HepG2 (cell line): ENCODE data around the gene KIF22. TPM values are rescaled to one million over a fixed set of nuclear protein-coding genes. Genes with fewer than 3 reads are reported as not detected.

Experiments used
- CBX2 ChIP-seq, 2 experiments: fragments of 200-600 bp in 1 of 2; sonication (generic); formaldehyde crosslinking in 1 of 2; IDR thresholded peaks; 2 replicates each; pipeline versions ENCODE4 v1.7.0 to v1.8.1; 2018 to 2022; ENCODE audit warnings: low read depth in 2 of 2, low read length in 1 of 2, mild to moderate bottlenecking in 1 of 2, missing genetic modification reagents in 1 of 2
- CBX5 ChIP-seq: sonication (generic); formaldehyde crosslinking; IDR thresholded peaks from 2 replicates; pipeline ENCODE4 v1.4.0; 2020; ENCODE audit warnings: missing genetic modification reagents, borderline replicate concordance
- CCDC6 ChIP-seq: sonication (generic); formaldehyde crosslinking; IDR thresholded peaks from 2 replicates; pipeline ENCODE4 v1.8.1; 2022; ENCODE audit warnings: mild to moderate bottlenecking, missing genetic modification reagents, moderate library complexity
- DPF2 ChIP-seq: sonication (generic); formaldehyde crosslinking; IDR thresholded peaks from 2 replicates; pipeline ENCODE4 v1.4.0; 2020; ENCODE audit warnings: mild to moderate bottlenecking, low read depth, missing genetic modification reagents, borderline replicate concordance
- DZIP1 ChIP-seq: sonication (generic); formaldehyde crosslinking; IDR thresholded peaks from 2 replicates; pipeline ENCODE4 v1.5.0; 2020; ENCODE audit warnings: mild to moderate bottlenecking, missing genetic modification reagents
- ESRRA ChIP-seq: sonication (generic); formaldehyde crosslinking; IDR thresholded peaks from 2 replicates; pipeline ENCODE4 v1.5.1; 2020; ENCODE audit warnings: mild to moderate bottlenecking, low read depth, missing genetic modification reagents
- GATAD1 ChIP-seq: IDR thresholded peaks from 2 replicates; pipeline ENCODE4 v1.6.1; 2016; ENCODE audit warnings: missing genetic modification reagents, missing compliant biosample characterization
- HNF4A ChIP-seq: sonication (generic); formaldehyde crosslinking; IDR thresholded peaks from 2 replicates; pipeline ENCODE4 v1.4.0; 2020; ENCODE audit warnings: missing genetic modification reagents
- HNF4G ChIP-seq, 2 experiments: sonication (generic) in 1 of 2; formaldehyde crosslinking in 1 of 2; IDR thresholded peaks; 2 replicates each; pipeline versions ENCODE4 v1.4.0 to v1.6.1; 2011 to 2020; ENCODE audit warnings: borderline replicate concordance in 2 of 2, low read depth in 2 of 2, mild to moderate bottlenecking in 2 of 2, low read length in 1 of 2, missing genetic modification reagents in 1 of 2, moderate library complexity in 1 of 2
- MAF1 ChIP-seq: sonication (generic); formaldehyde crosslinking; IDR thresholded peaks from 2 replicates; pipeline ENCODE4 v1.5.0; 2020; ENCODE audit warnings: missing genetic modification reagents, borderline replicate concordance
- MAFF ChIP-seq: IDR thresholded peaks from 2 replicates; pipeline ENCODE4 v1.6.1; 2011; ENCODE audit warnings: low read depth, low read length, improper control_type of control experiment
- MYPOP ChIP-seq: sonication (generic); formaldehyde crosslinking; IDR thresholded peaks from 2 replicates; pipeline ENCODE4 v1.8.1; 2023; ENCODE audit warnings: mild to moderate bottlenecking, moderate library complexity, missing genetic modification reagents
- NR0B2 ChIP-seq: sonication (generic); formaldehyde crosslinking; IDR thresholded peaks from 2 replicates; pipeline ENCODE4 v1.4.0; 2020; ENCODE audit warnings: mild to moderate bottlenecking, missing genetic modification reagents
- SRSF4 ChIP-seq: fragments of 200-400 bp; formaldehyde crosslinking; IDR thresholded peaks from one replicate; pipeline ENCODE4 v1.6.1; 2018; ENCODE audit warnings: mild to moderate bottlenecking, low read depth, low read length, moderate library complexity; ENCODE audit not compliant: poor library complexity, severe bottlenecking
- TEF ChIP-seq: sonication (generic); formaldehyde crosslinking; IDR thresholded peaks from 2 replicates; pipeline ENCODE4 v1.5.0; 2020; ENCODE audit warnings: missing genetic modification reagents
- THYN1 ChIP-seq: sonication (generic); formaldehyde crosslinking; IDR thresholded peaks from 2 replicates; pipeline ENCODE4 v1.8.1; 2023; ENCODE audit warnings: low read depth, mild to moderate bottlenecking, moderate library complexity, missing genetic modification reagents, borderline replicate concordance
- ZBTB21 ChIP-seq: sonication (generic); formaldehyde crosslinking; IDR thresholded peaks from 2 replicates; pipeline ENCODE4 v1.4.0; 2020; ENCODE audit warnings: missing genetic modification reagents
- ZKSCAN8 ChIP-seq: IDR thresholded peaks from 2 replicates; pipeline ENCODE4 v1.6.1; 2016; ENCODE audit warnings: borderline replicate concordance, missing genetic modification reagents, missing compliant biosample characterization
- ZNF337 ChIP-seq: sonication (generic); formaldehyde crosslinking; IDR thresholded peaks from 2 replicates; pipeline ENCODE4 v1.5.1; 2020; ENCODE audit warnings: missing genetic modification reagents, low read depth, mild to moderate bottlenecking, borderline replicate concordance
- ZNF496 ChIP-seq: sonication (generic); formaldehyde crosslinking; IDR thresholded peaks from 2 replicates; pipeline ENCODE4 v1.8.1; 2023; ENCODE audit warnings: mild to moderate bottlenecking, moderate library complexity, missing genetic modification reagents; ENCODE audit not compliant: insufficient replicate concordance
- ZNF547 ChIP-seq: sonication (generic); formaldehyde crosslinking; IDR thresholded peaks from 2 replicates; pipeline ENCODE4 v1.5.1; 2020; ENCODE audit warnings: mild to moderate bottlenecking, missing genetic modification reagents
- ZSCAN20 ChIP-seq: sonication (generic); formaldehyde crosslinking; IDR thresholded peaks from 2 replicates; pipeline ENCODE4 v1.4.0; 2020; ENCODE audit warnings: missing genetic modification reagents, mild to moderate bottlenecking, borderline replicate concordance
- polyA plus RNA-seq, 8 experiments: library from polyadenylated mRNA; depleted of rRNA in 3 of 8; stranded (reverse) in 7 of 8; unstranded in 1 of 8; fragments of >200 nt; fragmentation: Illumina TruSeq in 4 of 8; extraction: Trizol in 4 of 8; gene quantifications; 2 replicates each; pipeline versions ENCODE4 v1.2.1 to v1.2.3, GENCODE V29; 2011 to 2016; ENCODE audit warnings: low read depth in 4 of 8, missing spikeins in 1 of 8, mixed read lengths in 1 of 8; ENCODE audit not compliant: insufficient read depth in 1 of 8
- total RNA-seq, 5 experiments: library from RNA; depleted of rRNA; stranded (reverse); fragments of >200 nt; fragmentation: Illumina TruSeq; extraction: Trizol; gene quantifications; 2 replicates each; pipeline ENCODE4 v1.2.3, GENCODE V29; 2016; ENCODE audit warnings: low read depth in 1 of 5

Gene KIF22
- total and polyA plus RNA-seq, 2 of the 13 experiments (the other 11 are each of a cell fraction or from before 2014, with no cell fraction given): 95.8 to 118 TPM

GRCh38 chr16:29790183-29790948, at the start of gene KIF22 (continued):
- peak; percentile 86; the same call in 1 of the 2 replicates for TF ChIP-seq DZIP1
- TF ChIP-seq NR0B2: peak; percentile 82
- TF ChIP-seq MAFF: no peak
- TF ChIP-seq SRSF4: no peak
- TF ChIP-seq HNF4A (CRISPR knock-in tag): 0 out of 2 replicates have a peak, but pooled peaks have one; percentile 12
- no peak for TF ChIP-seq THYN1 (CRISPR knock-in tag)
- TF ChIP-seq CBX5 (CRISPR knock-in tag): peak; percentile 89; the same call in 1 of the 2 replicates
- peak; percentile 78; the same call in 1 of the 2 replicates for TF ChIP-seq ZKSCAN8 (CRISPR knock-in tag)
- TF ChIP-seq CBX2 (IDR thresholded peaks at IDR 0.05; ENCODE audit: low read depth, low read length): no peak
- no peak; the same call in 1 of the 2 replicates for TF ChIP-seq CBX2 (CRISPR knock-in tag; IDR thresholded peaks at IDR 0.05; ENCODE audit: low read depth)
- peak; percentile 97 for TF ChIP-seq CCDC6
- TF ChIP-seq GATAD1 (CRISPR knock-in tag): peak; percentile 95
- TF ChIP-seq MAF1 (CRISPR knock-in tag): peak; percentile 90
- no peak; the same call in 1 of the 2 replicates for TF ChIP-seq DPF2 (CRISPR knock-in tag)
- TF ChIP-seq ZNF496: no peak
- peak; percentile 97 for TF ChIP-seq ZNF337 (CRISPR knock-in tag)
- no peak for TF ChIP-seq HNF4G (IDR thresholded peaks at IDR 0.05; ENCODE audit: borderline replicate concordance, low read depth, low read length)
- TF ChIP-seq HNF4G (CRISPR knock-in tag; IDR thresholded peaks at IDR 0.05; ENCODE audit: borderline replicate concordance, low read depth): 0 out of 2 replicates have a peak, but pooled peaks have one; percentile 26
- 0 out of 2 replicates have a peak, but pooled peaks have one; percentile 10 for TF ChIP-seq TEF
- no peak; the same call in 1 of the 2 replicates for TF ChIP-seq ZNF547 (CRISPR knock-in tag)
- TF ChIP-seq ESRRA: peak; percentile 44; the same call in 1 of the 2 replicates
- no peak; the same call in 1 of the 2 replicates for TF ChIP-seq ZSCAN20 (CRISPR knock-in tag)
- peak; percentile 4; the same call in 1 of the 2 replicates for TF ChIP-seq ZBTB21
- peak; percentile 90 for TF ChIP-seq MYPOP (CRISPR knock-in tag)
